Measurements from ENCODE around the gene PRPF40A. TPM values are rescaled to one million over a fixed set of nuclear protein-coding genes. Genes with fewer than 3 reads are reported as not detected.
"Not testable (repeated sequence)": the region's sequence is repeated elsewhere in the genome, so short reads cannot be mapped to it uniquely, and the experiment has no call there.

Gene PRPF40A
- total and polyA plus RNA-seq, 2 of the 8 experiments (the other 6 are each of a cell fraction or from before 2014, with no cell fraction given): 85.5 to 176 TPM

- TF ChIP-seq ASH2L (IDR thresholded peaks at IDR 0.05; ENCODE audit: low read length): no peak
- no peak for TF ChIP-seq FOSL1 (IDR thresholded peaks at IDR 0.05; ENCODE audit: insufficient read depth, low read depth, low read length)
- TF ChIP-seq CREB1 (IDR thresholded peaks at IDR 0.05): no peak
- no peak for TF ChIP-seq TCF12 (IDR thresholded peaks at IDR 0.05; ENCODE audit: low read depth, low read length)
- TF ChIP-seq TAF7 (optimal IDR thresholded peaks at IDR 0.05; ENCODE audit: borderline replicate concordance, low read depth, low read length): no peak
- no peak for TF ChIP-seq CBX5 (IDR thresholded peaks at IDR 0.05; ENCODE audit: low read depth, low read length)
Measured at GRCh38 chr2:152723918-152724317, 6.7 kb upstream of the PRPF40A start (continued).

- H3K4me3 ChIP-seq (ENCODE audit: extremely low read depth in 1 of 4, insufficient read depth in 2 of 4, low read depth in 3 of 4, low read length in 4 of 4); H4K5ac ChIP-seq (ENCODE audit: insufficient read length, low read depth, low read length); H3K9me3 ChIP-seq (ENCODE audit: insufficient read depth in 2 of 2, low read depth in 1 of 2, low read length in 1 of 2); H3K23ac ChIP-seq (ENCODE audit: insufficient read length); H3K23me2 ChIP-seq (ENCODE audit: low read depth, low read length); H4K8ac ChIP-seq (ENCODE audit: extremely low read depth, insufficient read depth, low read length); H2AFZ ChIP-seq (ENCODE audit: low read length); H2BK15ac ChIP-seq (ENCODE audit: low read length); FAIRE-seq; H3K27me3 ChIP-seq (replicated peaks in 1 of 4; ENCODE audit: control insufficient read depth in 3 of 4, extremely low read depth in 1 of 4, insufficient read depth in 3 of 4, low read length in 3 of 4); H3K56ac ChIP-seq (replicated peaks; ENCODE audit: insufficient read length, low read depth, low read length); H2AK5ac ChIP-seq (ENCODE audit: low read depth, low read length); H3K4ac ChIP-seq (replicated peaks; ENCODE audit: insufficient read length, low read depth, low read length); H2BK12ac ChIP-seq (ENCODE audit: low read depth, low read length); H3K18ac ChIP-seq (ENCODE audit: extremely low read depth, low read length); H2BK5ac ChIP-seq (ENCODE audit: low read depth, low read length); H4K91ac ChIP-seq (replicated peaks; ENCODE audit: insufficient read length, low read length); H2BK20ac ChIP-seq (ENCODE audit: low read length); DNase-seq (ENCODE audit: low read depth in 1 of 2, low spot score in 2 of 2); H3K14ac ChIP-seq (ENCODE audit: insufficient read length); H3K79me1 ChIP-seq (ENCODE audit: low read depth, low read length); H3K4me1 ChIP-seq (replicated peaks in 1 of 4; ENCODE audit: control insufficient read depth in 3 of 4, insufficient read depth in 4 of 4, low read length in 3 of 4); H3K4me2 ChIP-seq (ENCODE audit: insufficient read depth in 1 of 2, low read depth in 2 of 2, low read length in 2 of 2); H4K20me1 ChIP-seq (replicated peaks in 1 of 2; ENCODE audit: control insufficient read depth in 1 of 2, insufficient read depth in 2 of 2, low read length in 2 of 2); H3K9ac ChIP-seq (replicated peaks in 1 of 4; ENCODE audit: extremely low read depth in 1 of 4, low read depth in 3 of 4, low read length in 3 of 4); H2BK120ac ChIP-seq (replicated peaks; ENCODE audit: low read depth, low read length); CTCF ChIA-PET (ENCODE audit: partially characterized antibody); H3K27ac ChIP-seq (ENCODE audit: low read depth, low read length): not testable (repeated sequence)
- WGBS, 2 experiments (ENCODE audit: extremely low coverage in 1 of 2, insufficient coverage in 1 of 2, insufficient read length in 1 of 2, insufficient replicate concordance in 2 of 2, low coverage in 1 of 2, low lambda C conversion rate in 2 of 2, missing lambda C conversion rate in 1 of 2): 94% methylated on average over 8 of the region's 8 CpGs; no CpG with 5 or more reads in 1 of the 2 experiments
- Histone ChIP-seq H3K36me3 (ENCODE audit: control insufficient read depth in 2 of 4, insufficient read depth in 4 of 4, low read length in 3 of 4) (peaks cover 0 to 45% (median 0%) of the 10 kb centered on the region in 4 experiments; a peak in 2 of 8 replicates), H3K79me2 (ENCODE audit: control insufficient read depth in 1 of 2, insufficient read depth in 2 of 2, low read length in 2 of 2) (peaks cover 9 to 88% of the 10 kb centered on the region in 2 experiments; a peak in 3 of 4 replicates)
- POLR2A ChIA-PET (ENCODE audit: partially characterized antibody): interaction anchor here (1.9 kb wide), 1 partner anchor 8 kb away, joined by 4 read pairs; no protein-coding TSS in a partner anchor
Measured at GRCh38 chr2:152722639-152723038, 5.4 kb upstream of the PRPF40A start.

Data from H1 (cell line).